ENCODE data around the gene HDAC11.
"Not testable (repeated sequence)": the region's sequence is repeated elsewhere in the genome, so short reads cannot be mapped to it uniquely, and the experiment has no call there.

Gene HDAC11

GRCh38 chr3:13508496-13508895, 28.4 kb downstream of the HDAC11 start:
- no peak for DNase-seq

DNA sequence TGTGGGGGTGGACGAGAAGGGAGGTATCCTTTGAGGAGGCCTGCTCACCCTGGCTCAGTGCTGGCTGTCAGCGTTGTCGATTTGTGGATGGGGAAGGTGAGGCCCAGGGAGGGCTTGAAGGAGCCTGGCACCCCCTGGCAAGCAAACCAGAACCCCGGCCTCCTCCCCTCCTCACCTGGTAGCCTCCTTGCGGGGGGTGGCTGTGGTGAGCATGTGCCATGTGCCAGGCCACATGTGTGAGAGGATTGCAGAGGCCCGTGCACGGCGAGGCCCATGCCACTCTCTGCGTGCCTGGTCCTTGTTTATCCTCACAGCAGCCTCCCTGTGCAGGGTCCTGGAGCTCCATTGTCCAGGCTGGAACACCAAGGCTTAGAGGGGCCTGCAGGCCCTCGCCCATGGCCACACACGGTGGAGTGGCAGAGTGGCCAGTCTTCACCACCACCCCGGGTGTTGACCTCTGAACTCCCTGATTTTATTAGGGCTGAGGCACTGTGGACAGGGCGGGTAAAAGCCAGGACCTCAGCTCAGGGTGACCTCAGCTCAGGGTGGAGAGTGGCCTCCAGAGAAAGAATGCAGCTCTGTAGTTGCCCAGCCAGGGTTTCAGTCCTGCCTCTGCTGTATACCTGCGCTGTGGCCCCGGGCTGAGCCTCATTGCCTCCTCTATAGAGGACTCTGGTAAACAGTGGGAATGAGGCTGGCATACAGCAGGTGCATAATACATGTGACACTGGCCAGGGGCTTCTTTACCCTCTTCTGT, 29.1 kb downstream of the HDAC11 start:
- DNase-seq: no peak

DNA sequence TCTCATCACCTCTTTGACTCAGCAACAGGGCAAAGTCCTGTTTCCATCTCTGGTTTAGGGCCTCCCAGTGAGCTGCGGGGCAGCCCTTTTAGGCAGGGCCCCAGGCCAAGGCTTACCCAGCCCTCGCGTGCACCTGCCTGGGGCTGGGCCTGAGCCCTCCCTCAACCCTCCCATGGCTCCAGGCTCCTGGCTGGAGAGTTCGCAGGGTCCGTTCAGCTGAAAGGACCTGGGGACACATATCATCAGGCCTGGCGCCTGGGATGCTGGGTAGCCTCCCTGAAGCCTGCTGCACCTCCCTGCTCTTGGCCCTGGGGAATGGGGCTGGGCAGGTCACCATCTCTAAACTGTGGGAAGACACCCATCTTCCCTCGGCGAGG, 29.7 kb downstream of the HDAC11 start:
- DNase-seq: no peak

DNA sequence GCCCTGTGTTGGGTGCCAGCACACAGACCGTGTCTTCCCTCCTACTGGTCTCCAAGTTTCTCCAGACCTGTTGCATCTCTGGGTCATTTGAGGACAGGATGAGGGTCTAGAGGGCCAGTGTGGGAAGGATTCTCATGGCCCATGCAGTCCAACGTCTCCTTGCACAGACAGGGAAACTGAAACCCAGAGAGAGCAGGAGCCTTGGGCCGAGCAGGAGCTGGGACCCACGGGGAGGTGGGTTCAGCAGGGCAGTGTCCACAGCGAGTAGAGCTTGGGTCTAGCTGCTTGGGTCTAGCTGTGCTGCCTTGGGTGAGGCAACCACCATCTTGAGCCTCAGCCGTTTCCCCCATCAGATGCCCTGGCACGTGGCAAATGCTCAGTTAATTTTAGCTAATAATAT, 32.3 kb downstream of the HDAC11 start:
- no peak for DNase-seq

DNA sequence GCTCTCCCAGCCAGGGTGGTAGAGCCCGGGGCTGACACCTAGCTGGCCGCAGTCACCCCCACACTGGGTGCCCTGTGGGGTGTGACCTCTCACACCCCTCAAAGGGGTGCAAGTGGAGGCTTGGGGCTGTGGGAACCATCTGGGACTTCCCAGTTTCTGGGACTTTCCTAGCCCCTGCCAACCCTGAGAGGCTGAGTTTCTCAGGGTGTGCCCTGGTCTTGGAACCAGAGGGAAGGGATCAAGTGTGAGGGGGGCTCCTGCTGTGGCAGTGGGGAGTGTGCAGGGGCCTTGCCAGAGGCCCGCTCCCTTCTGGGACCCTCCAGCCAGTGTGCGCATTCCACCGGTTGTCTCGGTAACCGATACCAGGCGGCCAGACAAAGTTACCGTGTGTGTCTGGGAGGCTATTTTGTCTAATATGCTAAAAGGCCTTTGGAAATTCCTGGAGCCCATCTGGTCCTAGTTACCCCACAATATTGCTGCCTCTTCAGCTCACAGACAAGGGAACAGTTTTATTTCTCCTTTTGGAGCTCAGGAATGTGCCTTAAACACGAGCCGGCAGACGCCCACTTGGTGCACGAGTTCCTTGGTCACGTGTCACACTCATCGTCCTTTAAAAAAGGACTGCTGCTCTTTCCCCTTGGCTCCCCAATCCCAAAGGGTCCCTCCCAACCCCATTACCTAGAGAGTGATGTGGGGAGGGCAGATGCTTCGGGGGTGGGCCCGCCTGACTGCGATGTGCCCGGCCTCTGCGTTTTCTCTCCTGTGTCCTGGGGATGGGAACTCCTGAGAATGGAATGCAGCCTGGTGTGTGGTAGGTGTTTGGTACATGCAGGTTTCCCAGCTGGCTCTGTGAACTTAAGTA, 33.2 kb downstream of the HDAC11 start:
- DNase-seq: no peak

DNA sequence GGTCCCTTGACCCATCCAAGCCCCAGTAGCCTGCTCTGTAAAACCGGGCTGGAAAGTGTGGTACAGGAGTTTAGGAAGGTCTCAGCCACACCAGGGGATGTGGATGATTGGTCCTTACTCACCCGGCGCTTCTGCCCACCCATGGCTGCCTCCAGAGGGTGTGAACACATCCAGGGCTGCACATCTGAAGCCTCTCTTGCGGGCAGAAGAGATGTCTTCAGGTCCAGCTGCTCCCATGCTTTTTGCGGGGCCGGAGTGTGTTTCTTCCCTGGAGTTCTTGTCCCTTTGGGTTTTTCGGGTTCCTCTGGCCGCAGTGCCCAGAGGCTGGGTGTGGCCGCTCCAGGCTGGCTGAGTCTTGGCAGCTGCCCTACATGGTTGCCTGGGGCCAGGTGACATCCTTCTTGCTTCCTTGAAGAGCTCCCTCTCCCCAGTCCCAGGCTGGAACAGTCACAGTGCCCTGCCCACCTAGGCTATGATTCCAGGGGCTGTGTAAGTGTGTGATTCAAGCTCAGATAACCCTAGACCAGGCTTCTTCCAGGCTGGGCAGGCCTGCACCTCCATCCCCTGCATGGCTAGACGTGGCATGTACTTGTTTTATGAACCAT, 33.9 kb downstream of the HDAC11 start:
- no peak for DNase-seq

- no peak for DNase-seq
Observed at GRCh38 chr3:13514639-13515435, 34.7 kb downstream of the HDAC11 start.

GRCh38 chr3:13515786-13516759, 36.0 kb downstream of the HDAC11 start:
- no peak for DNase-seq

DNA sequence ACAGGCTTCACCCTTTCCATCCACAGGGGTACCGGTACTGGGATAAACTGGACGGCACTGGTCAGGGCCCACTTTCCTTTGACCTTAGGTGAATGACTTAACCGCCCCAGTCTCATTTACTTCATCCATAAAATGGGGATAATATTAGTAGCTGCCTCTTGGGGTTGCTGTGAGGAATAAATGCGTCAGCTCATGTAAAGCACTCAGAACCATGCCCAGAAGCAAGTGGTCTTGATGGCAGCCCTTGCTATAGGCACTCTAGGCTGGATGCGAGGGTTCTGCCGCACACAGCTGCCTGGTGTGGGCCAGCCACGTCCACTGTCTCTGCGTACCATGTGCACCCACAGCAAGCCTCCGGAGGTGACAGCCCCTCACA, 36.6 kb downstream of the HDAC11 start:
- DNase-seq: no peak

DNA sequence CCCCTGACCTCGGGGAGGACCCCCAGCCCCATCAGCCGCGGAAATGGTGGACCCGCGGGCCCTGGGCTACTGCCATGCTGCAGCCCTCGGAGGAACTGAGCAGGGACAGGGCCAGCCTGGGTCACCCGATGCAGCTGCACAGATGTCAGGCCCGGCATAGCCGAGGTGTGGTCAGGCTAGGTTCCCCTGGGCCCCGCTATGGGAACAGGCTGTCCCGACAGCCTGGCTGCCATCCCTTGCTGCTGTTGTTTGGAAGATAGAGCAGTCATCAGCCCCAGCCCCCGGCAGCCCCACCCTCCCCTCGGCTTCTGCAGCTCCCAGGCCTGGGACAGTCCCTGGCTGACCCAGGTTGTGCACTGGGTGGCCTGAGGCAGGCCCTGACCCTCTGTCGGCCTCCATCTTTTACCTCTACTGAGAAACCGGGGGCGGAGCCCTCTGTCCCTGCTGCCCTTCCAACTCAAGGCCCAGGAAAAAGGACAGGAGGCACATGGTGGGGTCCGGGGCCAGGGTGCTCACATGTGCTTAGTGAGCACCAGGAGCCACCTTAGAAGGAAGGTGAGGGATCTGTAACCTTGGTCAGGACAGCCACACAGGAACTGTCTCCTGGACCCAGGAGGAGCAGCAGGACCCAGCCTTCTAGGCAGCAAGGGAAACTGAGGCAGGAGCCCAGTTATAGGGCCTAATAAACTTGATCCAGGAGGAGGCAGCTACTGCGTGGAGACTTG, 37.3 kb downstream of the HDAC11 start:
- DNase-seq: no peak

GRCh38 chr3:13518516-13518953, 38.4 kb downstream of the HDAC11 start:
- DNase-seq: no peak

DNA sequence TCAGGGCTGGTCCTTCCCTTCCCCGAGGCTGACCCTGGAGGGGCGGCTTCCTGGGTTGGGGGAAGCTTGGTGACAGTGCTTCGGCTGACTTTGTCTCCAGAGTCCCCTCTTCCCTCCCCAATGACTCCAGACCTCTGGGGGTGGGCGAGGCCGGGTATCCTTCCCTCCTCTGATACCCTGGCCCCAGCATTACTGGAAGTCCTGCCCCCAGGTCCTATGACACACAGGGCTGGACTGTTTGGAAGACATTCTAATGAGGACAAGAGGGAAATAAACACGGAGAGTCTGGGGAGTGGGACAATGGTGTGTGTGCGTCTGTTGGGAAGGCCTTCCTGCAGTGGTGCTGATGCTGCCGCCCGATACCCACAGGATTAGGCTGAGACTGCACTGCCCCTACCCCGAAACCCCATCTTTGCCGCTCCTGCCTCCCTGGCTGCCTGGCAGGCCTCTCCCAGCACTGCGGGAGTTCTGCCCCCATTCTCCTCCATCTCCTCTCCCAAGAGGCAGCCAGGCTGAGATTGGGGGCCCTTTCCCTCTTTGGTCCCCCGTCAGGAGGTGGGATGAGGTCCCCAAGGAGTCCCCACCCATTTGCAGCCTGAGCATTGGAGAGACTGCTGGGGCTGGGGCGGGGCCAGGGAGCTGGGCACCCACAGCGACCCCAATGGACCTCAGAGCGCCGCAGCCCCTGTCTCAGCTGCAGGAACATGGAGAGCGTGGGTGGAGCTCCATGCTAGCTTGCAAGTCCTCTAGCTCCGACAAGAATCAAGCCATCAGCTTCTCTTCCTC, 39.1 kb downstream of the HDAC11 start:
- DNase-seq: no peak

DNA sequence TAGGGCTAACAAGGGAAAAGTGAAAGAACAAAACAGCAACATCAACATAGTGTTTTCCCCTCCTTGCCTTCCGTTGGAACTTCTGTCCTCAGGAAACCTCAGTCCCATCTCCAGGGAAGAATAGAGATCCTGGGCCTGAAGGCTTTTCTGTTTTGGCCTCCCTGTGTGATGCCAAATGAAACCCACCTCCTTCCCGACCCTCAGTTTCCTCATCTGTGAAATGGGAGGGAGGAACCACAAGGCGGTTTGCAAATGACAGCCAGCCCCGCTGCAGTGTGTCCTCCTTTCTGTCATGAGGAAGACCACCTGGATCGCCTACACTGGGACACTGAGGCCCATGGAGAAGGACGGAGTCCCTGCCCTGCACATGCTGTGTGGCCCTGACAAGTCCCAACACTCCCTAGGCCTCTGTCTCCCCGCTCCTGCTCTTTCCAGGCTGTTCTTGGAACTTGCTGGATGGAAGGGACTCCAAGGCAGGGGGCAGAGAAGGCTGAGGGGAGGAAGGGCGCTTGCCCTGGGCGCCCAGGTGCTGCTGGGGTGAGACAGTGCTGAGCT, 40.3 kb downstream of the HDAC11 start:
- DNase-seq: no peak

DNA sequence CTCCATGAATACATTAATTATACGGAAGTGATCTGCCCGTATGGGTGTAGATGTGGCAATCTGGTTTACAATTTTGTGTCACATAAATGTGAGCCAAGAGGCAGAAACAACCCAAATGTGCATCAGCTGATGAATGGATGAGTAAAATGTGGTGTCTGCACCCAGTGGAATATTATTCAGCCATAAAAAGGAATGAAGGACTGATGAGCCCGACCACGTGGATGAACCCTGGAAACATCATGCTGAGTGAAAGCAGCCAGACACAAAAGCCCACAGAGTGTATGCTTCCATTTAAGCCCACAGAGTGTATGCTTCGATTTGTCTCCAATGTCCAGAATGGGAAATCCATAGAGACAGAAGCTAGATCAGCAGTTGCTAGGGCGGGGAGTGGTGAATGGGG, 41.2 kb downstream of the HDAC11 start:
- no peak for DNase-seq

GRCh38 chr3:13521749-13522148, 41.6 kb downstream of the HDAC11 start:
- DNase-seq: not testable (repeated sequence)

- DNase-seq: no peak
Observed at GRCh38 chr3:13522236-13522635, 42.1 kb downstream of the HDAC11 start.

DNA sequence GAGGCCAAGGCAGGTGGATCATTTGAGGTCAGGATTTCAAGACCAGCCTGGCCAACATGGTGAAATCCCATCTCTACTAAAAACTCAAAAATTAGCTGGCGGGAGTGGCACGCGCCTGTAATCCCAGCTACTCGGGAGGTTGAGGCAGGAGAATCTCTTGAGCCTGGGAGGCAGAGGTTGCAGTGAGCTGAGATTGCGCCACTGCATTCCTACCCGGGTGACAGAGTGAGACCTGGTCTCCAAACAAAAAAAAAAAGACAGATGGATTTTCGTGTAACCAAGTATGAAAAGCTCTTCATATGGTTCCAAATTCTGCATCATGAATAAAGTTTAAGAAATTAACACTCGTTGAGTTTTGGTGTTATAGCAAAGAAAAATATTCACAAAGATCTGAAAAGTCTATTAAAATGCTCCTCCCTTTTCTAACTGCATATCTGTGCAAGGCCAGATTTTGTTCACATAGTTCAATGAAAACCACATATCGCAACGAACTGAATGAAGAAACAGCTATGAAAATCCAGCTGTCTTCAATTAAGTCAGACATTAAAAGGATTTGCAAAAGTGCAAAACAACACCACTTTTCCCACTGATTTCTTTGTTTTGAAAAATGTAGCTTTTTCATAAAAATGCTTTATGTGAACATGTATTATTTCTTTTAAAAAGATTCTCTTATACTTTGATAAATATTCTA, 45.0 kb downstream of the HDAC11 start:
- DNase-seq: no peak

DNA sequence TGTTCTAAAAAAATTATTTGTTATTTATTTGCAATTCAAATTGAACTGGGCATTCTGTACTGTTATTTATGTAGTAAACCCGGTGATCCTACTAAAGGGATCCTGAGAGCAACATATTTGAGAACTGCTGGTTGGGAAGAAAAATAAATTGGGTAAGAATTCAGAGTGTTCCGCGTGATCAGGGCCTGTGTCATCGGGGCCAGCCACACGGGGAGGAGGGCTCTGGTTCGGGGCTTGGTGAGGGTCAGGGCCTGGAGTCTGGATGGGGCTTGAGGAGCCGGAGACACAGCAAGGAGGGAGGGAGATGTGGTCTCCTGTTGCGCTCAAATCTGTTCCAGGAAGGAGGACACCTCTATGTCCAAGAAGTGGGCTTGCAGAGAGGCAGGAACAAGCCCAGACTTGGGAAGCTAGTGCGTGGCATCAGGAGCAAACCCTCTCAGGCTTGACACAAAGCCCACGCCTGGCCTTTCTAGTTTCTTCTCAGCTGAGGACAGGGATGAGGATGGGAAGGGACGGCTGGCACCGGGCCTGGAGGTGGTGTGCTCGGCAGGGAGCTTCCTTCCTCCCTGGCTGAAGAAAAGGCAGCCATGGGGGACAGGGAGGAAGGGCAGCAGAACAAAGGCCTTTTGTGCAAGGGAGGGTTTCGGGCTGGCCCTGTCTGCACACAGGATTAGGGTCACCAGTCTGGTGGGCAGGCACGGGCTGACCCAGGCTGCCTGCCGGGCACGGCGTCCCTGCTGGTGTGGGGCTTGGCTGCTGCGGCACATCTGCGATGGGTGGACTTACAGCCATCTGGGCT, 45.9 kb downstream of the HDAC11 start:
- peak; percentile 14 for DNase-seq

DNA sequence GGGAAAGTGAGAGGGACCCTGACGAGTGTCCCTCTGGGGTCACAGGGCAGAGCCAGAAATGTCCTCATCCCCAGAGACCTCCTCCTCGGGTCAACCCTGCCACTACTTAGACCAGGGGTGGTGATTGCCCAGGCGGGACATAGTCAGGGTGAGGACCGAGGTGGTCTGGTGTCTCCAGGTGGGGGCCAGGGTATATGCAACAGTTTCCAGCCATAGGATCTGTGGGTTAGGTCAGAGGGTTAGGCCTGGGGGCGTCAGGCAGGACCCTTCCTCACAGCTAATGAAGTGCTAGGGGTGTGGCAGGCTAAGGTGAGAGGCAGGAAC, 46.5 kb downstream of the HDAC11 start:
- DNase-seq: no peak
